IPS DF 6.9 (cell line): ENCODE measurements around the gene SREBF2.

Experiments
- DNase-seq: peaks from one replicate; pipeline ENCODE4 v3.0.0-alpha.2; 2013; ENCODE audit warnings: low read depth, low spot score
- H3K27ac ChIP-seq: one replicate; pipeline ENCODE4 v1.5.1; 2013; ENCODE audit warnings: low read length, control low read depth
- H3K27me3 ChIP-seq: 2 replicates; pipeline ENCODE4 v1.6.1; 2013; ENCODE audit warnings: mild to moderate bottlenecking, low read length; ENCODE audit not compliant: control insufficient read depth, insufficient read depth
- H3K36me3 ChIP-seq: 2 replicates; pipeline ENCODE4 v1.6.1; 2013; ENCODE audit warnings: low read length; ENCODE audit not compliant: control insufficient read depth, insufficient read depth
- H3K4me1 ChIP-seq: 2 replicates; pipeline ENCODE4 v1.6.1; 2013; ENCODE audit warnings: low read length; ENCODE audit not compliant: control insufficient read depth, insufficient read depth
- H3K4me3 ChIP-seq: 2 replicates; pipeline ENCODE4 v1.5.1; 2013; ENCODE audit warnings: mild to moderate bottlenecking, low read length
- H3K9me3 ChIP-seq: 2 replicates; pipeline ENCODE4 v1.6.1; 2013; ENCODE audit warnings: low read length, inconsistent platforms; ENCODE audit not compliant: control insufficient read depth, insufficient read depth
- WGBS: extraction: QIAGEN DNeasy Blood & Tissue Kit; methylation state at CpG from one replicate; pipeline ENCODE4 v1.1.7; 2013; ENCODE audit warnings: mixed read lengths, missing lambda C conversion rate; ENCODE audit not compliant: insufficient read length, insufficient coverage; 5-methylcytosine and 5-hydroxymethylcytosine counted together

SREBF2 gene

DNA sequence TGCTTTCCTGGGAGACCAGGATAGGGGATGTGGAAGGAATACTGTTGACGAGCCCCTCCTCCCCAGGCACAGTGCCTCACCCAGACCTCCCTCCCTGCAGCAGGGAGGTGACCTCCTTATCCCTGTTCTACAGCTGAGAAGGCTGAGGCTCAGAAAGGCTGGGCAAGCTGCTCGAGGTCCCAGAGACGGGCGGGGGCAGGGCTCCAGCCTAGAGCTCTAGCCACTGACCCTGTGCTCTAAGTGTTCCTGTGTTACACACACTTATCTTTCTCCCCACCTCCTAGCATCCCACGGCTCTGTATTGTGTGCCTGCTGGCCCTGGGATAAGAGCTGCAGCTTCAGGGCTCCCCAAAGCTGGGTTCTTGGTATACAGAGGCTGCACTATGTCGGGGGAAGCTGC is 24.5 kb upstream of the SREBF2 start:
- H3K27ac ChIP-seq: no peak overlapping the region
- DNase-seq: no peak
- H3K36me3 ChIP-seq: peaks cover 18% of the 10 kb centered on the region
- H3K4me3 ChIP-seq: no peak overlapping the region
- no peaks in the 10 kb centered on the region for H3K4me1 ChIP-seq
- H3K27me3 ChIP-seq: no peaks in the 10 kb centered on the region
- no CpG with 5 or more reads among the region's 6 CpGs for WGBS
- H3K9me3 ChIP-seq: no peaks in the 10 kb centered on the region

DNA sequence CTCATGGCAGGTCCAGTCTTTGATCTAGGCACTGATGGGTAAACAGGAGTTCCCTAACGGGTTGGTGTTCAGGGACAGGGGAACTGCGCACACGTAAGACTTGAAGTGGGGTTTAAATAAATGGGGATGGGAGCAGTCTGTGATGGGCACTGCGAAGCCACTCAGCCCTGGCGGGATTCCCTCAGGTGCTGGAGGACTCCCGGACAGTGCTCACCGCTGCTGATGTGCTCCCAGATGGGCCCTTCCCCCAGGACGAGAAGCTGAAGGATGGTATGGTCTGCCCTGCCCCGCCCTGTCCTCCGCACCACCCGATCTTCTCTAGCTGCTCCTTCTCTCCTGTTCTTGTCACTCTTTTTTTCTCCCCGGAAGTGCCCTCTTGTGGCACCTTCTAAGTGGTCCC is 22.9 kb upstream of the SREBF2 start:
- Histone ChIP-seq H3K4me3 (no peak overlapping the region), H3K9me3 (no peaks in the 10 kb centered on the region), H3K27ac (no peak overlapping the region), H3K4me1 (no peaks in the 10 kb centered on the region), H3K27me3 (no peaks in the 10 kb centered on the region), H3K36me3 (peaks cover 19% of the 10 kb centered on the region)
- no CpG with 5 or more reads among the region's 12 CpGs for WGBS
- no peak for DNase-seq

DNA sequence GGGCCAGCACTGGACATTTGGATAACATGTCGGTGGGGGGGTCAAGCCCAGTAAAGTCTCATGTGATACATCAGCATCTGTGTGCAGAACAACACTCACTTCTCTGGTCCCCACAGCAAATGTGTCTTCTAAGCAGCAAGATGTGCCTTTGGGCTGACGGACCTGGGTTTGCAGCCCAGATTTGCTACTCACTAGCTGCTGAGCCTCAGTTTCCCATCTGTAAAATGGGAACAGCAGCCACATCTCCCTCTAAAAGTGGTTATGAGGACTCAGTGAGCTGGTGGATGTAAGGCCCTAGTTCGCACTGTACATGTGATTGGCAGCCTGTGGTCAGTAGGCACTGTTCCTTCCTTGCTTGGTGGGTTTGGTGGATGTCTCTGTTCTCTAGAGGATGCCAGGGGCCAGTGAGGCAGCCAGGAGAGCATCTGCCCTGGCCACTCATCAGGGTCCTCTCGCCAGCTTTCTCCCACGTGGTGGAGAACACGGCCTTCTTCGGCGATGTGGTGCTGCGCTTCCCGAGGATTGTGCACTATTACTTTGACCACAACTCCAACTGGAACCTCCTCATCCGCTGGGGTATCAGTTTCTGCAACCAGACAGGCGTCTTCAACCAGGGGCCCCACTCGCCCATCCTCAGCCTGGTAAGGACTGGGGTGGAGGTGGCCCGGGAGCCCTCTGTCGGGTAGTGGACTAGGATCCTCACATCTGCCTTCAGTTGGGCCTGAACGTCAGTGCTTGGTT is 19.9 kb upstream of the SREBF2 start:
- H3K4me1 ChIP-seq: no peaks in the 10 kb centered on the region
- no peak for DNase-seq
- H3K36me3 ChIP-seq: peaks cover 22% of the 10 kb centered on the region
- H3K27ac ChIP-seq: no peak overlapping the region
- no peaks in the 10 kb centered on the region for H3K9me3 ChIP-seq
- no peak overlapping the region for H3K4me3 ChIP-seq
- H3K27me3 ChIP-seq: no peaks in the 10 kb centered on the region
- no CpG with 5 or more reads among the region's 16 CpGs for WGBS

DNA sequence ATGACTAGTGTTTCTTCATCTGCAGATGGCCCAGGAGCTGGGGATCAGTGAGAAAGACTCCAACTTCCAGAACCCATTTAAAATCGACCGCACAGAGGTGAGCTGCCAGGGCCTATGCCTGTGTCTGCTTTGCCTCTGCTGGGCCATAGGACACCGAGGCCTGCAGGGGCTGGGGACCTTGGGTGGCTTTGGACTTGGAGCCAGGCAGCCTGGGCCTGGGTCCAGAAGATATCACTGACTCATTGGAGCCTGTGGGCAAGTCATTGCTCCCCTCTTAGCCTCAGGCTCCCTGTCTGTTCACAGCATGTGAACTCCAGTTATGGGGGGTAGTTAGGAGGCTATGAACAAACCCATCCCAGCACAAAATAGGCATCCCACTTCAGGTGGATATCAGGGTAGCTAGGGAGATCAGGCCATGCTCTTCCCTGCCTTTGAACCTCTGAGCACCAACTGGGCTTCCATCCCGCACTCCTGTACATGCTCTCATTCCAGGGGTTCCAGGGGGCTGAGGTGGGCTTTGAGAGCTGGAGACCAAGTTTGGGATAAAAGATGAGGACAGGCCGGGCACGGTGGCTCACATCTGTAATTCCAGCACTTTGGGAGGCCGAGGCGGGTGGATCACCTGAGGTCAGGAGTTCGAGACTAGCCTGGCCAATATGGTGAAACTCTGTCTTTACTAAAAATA is 19.0 kb upstream of the SREBF2 start:
- Histone ChIP-seq H3K27me3 (no peaks in the 10 kb centered on the region), H3K9me3 (no peaks in the 10 kb centered on the region), H3K4me1 (no peaks in the 10 kb centered on the region), H3K27ac (no peak overlapping the region), H3K36me3 (peaks cover 22% of the 10 kb centered on the region), H3K4me3 (no peak overlapping the region)
- DNase-seq: no peak
- WGBS: no CpG with 5 or more reads among the region's 9 CpGs

DNA sequence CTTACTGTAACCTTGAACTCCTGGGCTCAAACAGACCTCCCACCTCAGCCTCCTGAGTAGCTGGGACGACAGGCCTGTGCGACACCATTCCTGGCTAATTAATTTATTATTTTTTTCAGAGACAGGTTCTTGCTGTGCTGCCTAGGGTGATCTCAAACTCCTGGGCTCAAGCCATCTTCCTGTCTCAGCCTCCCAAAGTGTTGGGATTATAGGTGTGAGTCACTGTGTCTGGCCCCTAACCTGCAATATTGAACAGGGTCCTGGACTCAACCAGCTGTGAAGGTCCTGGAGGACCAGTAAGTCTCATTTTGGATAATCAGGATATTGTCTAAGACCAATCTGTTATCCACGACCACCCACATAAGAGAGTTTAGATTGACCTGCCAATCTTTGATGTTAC is 17.2 kb upstream of the SREBF2 start:
- Histone ChIP-seq H3K27me3 (no peaks in the 10 kb centered on the region), H3K27ac (no peak overlapping the region), H3K4me1 (no peaks in the 10 kb centered on the region), H3K36me3 (peaks cover 17% of the 10 kb centered on the region), H3K9me3 (no peaks in the 10 kb centered on the region), H3K4me3 (no peak overlapping the region)
- no CpG with 5 or more reads among the region's 3 CpGs for WGBS
- DNase-seq: no peak

DNA sequence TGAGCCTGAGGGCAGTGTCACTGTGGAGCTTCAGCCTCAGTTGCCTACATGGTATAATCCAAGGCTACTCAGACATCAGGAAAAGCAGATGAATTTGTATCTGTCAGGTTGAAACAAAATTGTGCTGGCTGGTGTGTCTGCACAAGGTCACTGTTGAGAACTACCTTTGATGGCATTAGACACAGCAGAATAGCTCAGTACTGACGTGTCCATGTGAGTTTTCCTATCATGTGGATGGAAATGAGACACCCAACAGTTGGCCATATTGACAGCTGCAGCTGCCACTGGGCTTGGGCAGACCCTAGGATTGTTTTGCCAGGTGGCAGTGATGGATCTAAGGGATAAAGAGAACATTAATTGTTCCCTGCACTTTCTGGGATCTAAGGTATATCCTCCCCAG is 16.7 kb upstream of the SREBF2 start:
- Histone ChIP-seq H3K4me1 (no peaks in the 10 kb centered on the region), H3K4me3 (no peak overlapping the region), H3K27me3 (no peaks in the 10 kb centered on the region), H3K36me3 (peaks cover 17% of the 10 kb centered on the region), H3K9me3 (no peaks in the 10 kb centered on the region), H3K27ac (no peak overlapping the region)
- DNase-seq: no peak
- WGBS: no CpG with 5 or more reads among the region's 1 CpG

DNA sequence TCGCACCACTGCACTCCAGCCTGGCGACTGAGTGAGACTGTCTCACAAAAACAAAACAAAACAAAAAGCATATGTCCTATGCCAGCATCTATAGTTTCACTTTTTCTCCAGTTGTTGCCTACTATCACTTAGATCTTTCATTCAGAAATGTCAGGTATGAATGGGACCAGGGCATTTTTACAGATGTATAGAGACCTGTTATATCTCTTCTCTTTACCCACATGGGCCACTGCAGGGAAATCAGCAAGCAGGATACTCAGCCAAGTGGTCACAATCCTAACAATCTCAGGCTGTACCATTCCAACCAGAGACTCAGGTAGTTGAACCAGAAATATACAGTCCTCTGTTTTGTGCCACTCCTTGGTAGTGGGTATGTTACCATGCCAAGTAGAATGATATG is 16.0 kb upstream of the SREBF2 start:
- Histone ChIP-seq H3K4me1 (no peaks in the 10 kb centered on the region), H3K9me3 (no peaks in the 10 kb centered on the region), H3K36me3 (peaks cover 17% of the 10 kb centered on the region), H3K4me3 (no peak overlapping the region), H3K27me3 (no peaks in the 10 kb centered on the region), H3K27ac (no peak overlapping the region)
- no CpG with 5 or more reads among the region's 2 CpGs for WGBS
- no peak for DNase-seq

DNA sequence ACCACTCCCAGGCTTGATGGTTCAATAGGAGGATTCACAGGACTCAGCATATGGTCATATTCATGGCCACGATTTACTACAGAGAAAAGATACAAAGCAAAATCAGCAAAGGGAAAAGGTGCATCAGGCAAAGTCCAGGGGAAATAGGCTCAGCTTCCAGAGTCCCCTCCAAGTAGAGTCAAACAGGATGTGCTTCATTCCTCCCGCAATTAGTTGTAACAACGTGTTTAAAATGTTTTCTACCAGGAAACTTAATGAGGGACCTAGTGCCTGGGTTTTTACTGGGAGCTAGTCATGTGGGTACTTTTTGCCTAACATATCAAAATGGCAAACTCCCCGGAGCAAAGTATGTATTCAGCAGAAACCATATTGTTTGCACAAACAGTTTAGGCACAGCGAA is 14.9 kb upstream of the SREBF2 start:
- Histone ChIP-seq H3K27me3 (no peaks in the 10 kb centered on the region), H3K27ac (no peak overlapping the region), H3K4me3 (no peak overlapping the region), H3K4me1 (no peaks in the 10 kb centered on the region), H3K9me3 (no peaks in the 10 kb centered on the region), H3K36me3 (peaks cover 12% of the 10 kb centered on the region)
- no peak for DNase-seq
- no CpG with 5 or more reads among the region's 5 CpGs for WGBS

DNA sequence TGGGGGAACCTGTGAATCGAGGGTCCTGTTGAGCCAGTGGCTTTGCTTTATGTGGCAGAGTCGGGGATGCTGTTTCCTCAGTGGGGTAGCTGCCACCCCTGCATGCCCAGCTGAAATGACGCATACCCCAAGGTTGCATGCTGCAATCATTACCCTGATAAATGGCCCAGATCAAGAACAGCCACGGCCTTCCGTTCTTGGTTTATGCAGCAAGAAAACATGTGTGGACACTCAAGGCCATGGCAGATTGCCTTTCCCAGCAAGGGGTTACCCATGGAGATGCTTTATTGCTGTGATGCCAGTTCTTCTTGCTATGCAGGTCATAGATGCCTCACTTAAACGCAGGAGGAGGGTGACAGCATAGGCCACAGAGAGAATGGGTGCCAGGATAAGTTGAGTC is 14.3 kb upstream of the SREBF2 start:
- DNase-seq: no peak
- Histone ChIP-seq H3K4me1 (peaks cover 1% of the 10 kb centered on the region; the same call in 1 of the 2 replicates), H3K36me3 (peaks cover 8% of the 10 kb centered on the region; the same call in 1 of the 2 replicates), H3K4me3 (no peak overlapping the region), H3K9me3 (no peaks in the 10 kb centered on the region), H3K27ac (no peak overlapping the region), H3K27me3 (no peaks in the 10 kb centered on the region)
- WGBS: no CpG with 5 or more reads among the region's 6 CpGs

DNA sequence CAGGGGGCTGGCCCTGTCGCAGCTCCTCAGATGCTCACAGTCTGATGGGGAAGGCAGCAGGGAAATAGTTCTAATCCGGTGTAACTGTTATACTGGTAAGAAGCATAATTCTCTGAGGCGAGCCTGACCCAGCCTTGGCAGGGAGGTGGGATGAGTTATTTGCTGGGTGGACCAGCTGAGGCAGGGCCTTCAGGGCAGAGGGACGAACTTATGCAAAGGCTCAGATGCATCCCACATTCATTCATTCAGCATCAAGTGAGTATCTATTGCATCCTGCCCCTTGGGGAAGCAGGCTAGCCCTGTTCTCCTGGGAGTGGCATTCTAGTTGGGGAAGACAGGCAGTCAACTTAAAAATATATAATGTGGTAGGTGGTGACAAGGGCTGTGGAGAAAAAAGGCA is 13.6 kb upstream of the SREBF2 start:
- H3K4me3 ChIP-seq: no peak overlapping the region
- H3K4me1 ChIP-seq: peaks cover 3% of the 10 kb centered on the region; the same call in 1 of the 2 replicates
- H3K9me3 ChIP-seq: no peaks in the 10 kb centered on the region
- H3K27ac ChIP-seq: no peak overlapping the region
- no peaks in the 10 kb centered on the region for H3K27me3 ChIP-seq
- no CpG with 5 or more reads among the region's 4 CpGs for WGBS
- H3K36me3 ChIP-seq: peaks cover 8% of the 10 kb centered on the region; the same call in 1 of the 2 replicates
- DNase-seq: no peak
